ENCODE data around the gene ABCB8. TPM values are rescaled to one million over a fixed set of nuclear protein-coding genes. Genes with fewer than 3 reads are reported as not detected.

The ABCB8 gene
- total and polyA plus RNA-seq, 9 of the 15 experiments (the other 6 are each of a cell fraction or from before 2014, with no cell fraction given): 7.6 to 106 (median 36.3) TPM

DNA sequence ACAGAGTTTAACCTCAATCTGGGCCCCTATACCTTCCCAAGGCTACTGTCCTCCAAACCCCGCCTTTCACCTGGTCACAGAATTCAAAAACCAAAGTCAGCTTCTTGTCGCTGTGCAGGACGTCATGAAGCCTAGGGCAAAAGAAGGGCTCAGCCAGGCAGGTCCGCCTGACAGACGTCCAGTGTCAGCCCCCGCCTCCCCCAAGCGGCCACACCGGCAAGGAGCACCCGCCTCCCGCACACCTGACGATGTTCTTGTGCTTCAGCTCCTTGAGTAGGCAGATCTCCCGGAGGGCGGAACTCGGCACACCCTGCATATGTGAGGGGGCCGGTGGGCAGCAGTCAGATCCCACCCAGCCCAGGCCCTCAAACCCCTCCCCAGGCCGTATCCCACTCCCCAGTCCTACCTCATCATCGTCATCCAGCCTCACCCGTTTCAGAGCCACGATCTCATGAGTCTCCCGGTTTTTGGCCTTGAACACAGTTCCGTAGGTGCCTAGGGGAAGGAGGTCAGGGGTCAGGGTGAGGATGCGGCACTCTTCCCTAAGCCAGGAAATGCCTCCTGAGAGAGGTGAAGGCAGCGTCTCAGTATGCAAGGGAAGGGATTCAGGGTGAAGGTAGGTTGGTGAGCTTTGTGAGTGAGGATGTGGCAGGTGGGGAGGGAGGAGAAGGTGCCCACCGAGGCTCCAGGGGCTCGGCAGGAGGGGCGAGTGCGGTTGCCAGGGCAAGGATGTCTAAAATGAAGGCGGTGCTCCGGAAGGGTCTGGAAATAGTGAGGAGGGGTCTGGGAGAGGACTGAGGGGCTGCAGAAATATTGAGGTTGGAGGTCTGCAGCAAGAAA is 28.6 kb downstream of the ABCB8 start (continued):
- TF ChIP-seq, protein P1, sequence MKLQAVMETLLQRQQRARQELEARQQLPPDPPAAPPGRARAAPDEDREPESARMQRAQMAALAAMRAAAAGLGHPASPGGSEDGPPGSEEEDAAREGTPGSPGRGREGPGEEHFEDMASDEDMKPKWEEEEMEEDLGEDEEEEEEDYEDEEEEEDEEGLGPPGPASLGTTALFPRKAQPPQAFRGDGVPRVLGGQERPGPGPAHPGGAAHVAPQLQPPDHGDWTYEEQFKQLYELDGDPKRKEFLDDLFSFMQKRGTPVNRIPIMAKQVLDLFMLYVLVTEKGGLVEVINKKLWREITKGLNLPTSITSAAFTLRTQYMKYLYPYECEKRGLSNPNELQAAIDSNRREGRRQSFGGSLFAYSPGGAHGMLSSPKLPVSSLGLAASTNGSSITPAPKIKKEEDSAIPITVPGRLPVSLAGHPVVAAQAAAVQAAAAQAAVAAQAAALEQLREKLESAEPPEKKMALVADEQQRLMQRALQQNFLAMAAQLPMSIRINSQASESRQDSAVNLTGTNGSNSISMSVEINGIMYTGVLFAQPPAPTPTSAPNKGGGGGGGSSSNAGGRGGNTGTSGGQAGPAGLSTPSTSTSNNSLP (IDR thresholded peaks at IDR 0.05; ENCODE audit: borderline replicate concordance, low read depth, low read length): no peak
- TF ChIP-seq ZBTB26 (CRISPR knock-in tag; IDR thresholded peaks at IDR 0.05) (no peak), NBN (IDR thresholded peaks at IDR 0.05; ENCODE audit: low read depth) (no peak), HNRNPH1 (optimal IDR thresholded peaks at IDR 0.05; ENCODE audit: low read depth, low read length) (no peak), ZNF146 (CRISPR knock-in tag; IDR thresholded peaks at IDR 0.05; ENCODE audit: unreplicated experiment) (no peak), CXXC5 (CRISPR knock-in tag; IDR thresholded peaks at IDR 0.05) (no peak; the same call in 1 of the 2 replicates), ESRRB (CRISPR knock-in tag; IDR thresholded peaks at IDR 0.05; ENCODE audit: borderline replicate concordance) (no peak), PHTF2 (CRISPR knock-in tag; IDR thresholded peaks at IDR 0.05) (no peak), SP1 (CRISPR knock-in tag; IDR thresholded peaks at IDR 0.05) (peak; percentile 71), MCM3 (IDR thresholded peaks at IDR 0.05) (no peak), ZBTB49 (CRISPR knock-in tag; IDR thresholded peaks at IDR 0.05; ENCODE audit: borderline replicate concordance) (no peak), CHD2 (IDR thresholded peaks at IDR 0.05; ENCODE audit: low read depth, low read length) (no peak), UBTF (IDR thresholded peaks at IDR 0.05; ENCODE audit: borderline replicate concordance in 1 of 2, low read depth in 2 of 2, low read length in 2 of 2) (0 out of 4 replicates have a peak, but pooled peaks of 1 of the 2 experiments have one; percentile 24), FOXK2 (conservative IDR thresholded peaks at IDR 0.05 in 1 of 2, IDR thresholded peaks at IDR 0.05 in 1 of 2; ENCODE audit: low read depth in 2 of 2) (peak in 1 of 2 experiments; percentile 44; a peak in 2 of 4 replicates), ZNF717 (CRISPR knock-in tag; IDR thresholded peaks at IDR 0.05) (no peak), POU5F1 (IDR thresholded peaks at IDR 0.05; ENCODE audit: borderline replicate concordance, low read depth, low read length, partially characterized antibody) (no peak)
- TF ChIP-seq, protein P2, sequence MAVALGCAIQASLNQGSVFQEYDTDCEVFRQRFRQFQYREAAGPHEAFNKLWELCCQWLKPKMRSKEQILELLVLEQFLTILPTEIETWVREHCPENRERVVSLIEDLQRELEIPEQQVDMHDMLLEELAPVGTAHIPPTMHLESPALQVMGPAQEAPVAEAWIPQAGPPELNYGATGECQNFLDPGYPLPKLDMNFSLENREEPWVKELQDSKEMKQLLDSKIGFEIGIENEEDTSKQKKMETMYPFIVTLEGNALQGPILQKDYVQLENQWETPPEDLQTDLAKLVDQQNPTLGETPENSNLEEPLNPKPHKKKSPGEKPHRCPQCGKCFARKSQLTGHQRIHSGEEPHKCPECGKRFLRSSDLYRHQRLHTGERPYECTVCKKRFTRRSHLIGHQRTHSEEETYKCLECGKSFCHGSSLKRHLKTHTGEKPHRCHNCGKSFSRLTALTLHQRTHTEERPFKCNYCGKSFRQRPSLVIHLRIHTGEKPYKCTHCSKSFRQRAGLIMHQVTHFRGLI (CRISPR knock-in tag; IDR thresholded peaks at IDR 0.05): no peak

All from K562 (cell line).